Loucy (cell line): Measurements from ENCODE around the gene NHLH1.
"Not testable (repeated sequence)": the region's sequence is repeated elsewhere in the genome, so short reads cannot be mapped to it uniquely, and the experiment has no call there.

Source experiments
- H2AFZ ChIP-seq: fragments of 200-600 bp; sonication (generic); 2 replicates; pipeline ENCODE4 v1.6.0; 2016; ENCODE audit warnings: antibody characterized with exemption, mild to moderate bottlenecking, low read length, moderate library complexity
- H3F3A ChIP-seq: fragments of 200-600 bp; 2 replicates; pipeline ENCODE4 v1.6.0; 2016; ENCODE audit warnings: antibody characterized with exemption, low read depth, mild to moderate bottlenecking
- H3K27me3 ChIP-seq: fragments of 200-600 bp; sonication (generic); 2 replicates; pipeline ENCODE4 v1.6.1; 2014; ENCODE audit warnings: low read length, mild to moderate bottlenecking; ENCODE audit not compliant: insufficient read depth, poor library complexity, severe bottlenecking
- H3K36me3 ChIP-seq: fragments of 200-600 bp; sonication (generic); 2 replicates; pipeline ENCODE4 v1.6.1; 2016; ENCODE audit warnings: low read length; ENCODE audit not compliant: insufficient read depth
- H3K4me1 ChIP-seq: fragments of 200-600 bp; sonication (generic); 2 replicates; pipeline ENCODE4 v1.5.1; 2014; ENCODE audit warnings: low read length, mild to moderate bottlenecking; ENCODE audit not compliant: insufficient read depth, poor library complexity, severe bottlenecking
- H3K4me2 ChIP-seq: fragments of 200-600 bp; sonication (generic); 2 replicates; pipeline ENCODE4 v1.6.0; 2014; ENCODE audit warnings: antibody characterized with exemption, low read length, low read depth, mild to moderate bottlenecking; ENCODE audit not compliant: poor library complexity, severe bottlenecking
- H3K4me3 ChIP-seq: fragments of 200-600 bp; sonication (generic); 2 replicates; pipeline ENCODE4 v1.5.1; 2014; ENCODE audit warnings: low read length, mild to moderate bottlenecking, mixed read lengths; ENCODE audit not compliant: poor library complexity, severe bottlenecking
- H3K79me2 ChIP-seq: fragments of 200-600 bp; sonication (generic); 2 replicates; pipeline ENCODE4 v1.6.1; 2014; ENCODE audit warnings: low read length; ENCODE audit not compliant: insufficient read depth
- H3K9ac ChIP-seq: fragments of 200-600 bp; sonication (generic); 2 replicates; pipeline ENCODE4 v1.6.0; 2014; ENCODE audit warnings: mild to moderate bottlenecking, low read depth, low read length, moderate library complexity; ENCODE audit not compliant: poor library complexity, severe bottlenecking
- H3K9me2 ChIP-seq: fragments of 200-600 bp; sonication (generic); replicated peaks from 2 replicates; pipeline ENCODE4 v1.6.1; 2016; ENCODE audit warnings: low read depth, low read length, mixed read lengths
- H3K9me3 ChIP-seq: fragments of 200-600 bp; sonication (generic); 2 replicates; pipeline ENCODE4 v1.6.1; 2014; ENCODE audit warnings: mild to moderate bottlenecking, antibody characterized with exemption, low read length, low read depth; ENCODE audit not compliant: insufficient read depth
- H4K20me1 ChIP-seq: fragments of 200-600 bp; sonication (generic); 2 replicates; pipeline ENCODE4 v1.6.0; 2014; ENCODE audit warnings: antibody characterized with exemption, low read length, mild to moderate bottlenecking; ENCODE audit not compliant: insufficient read depth, poor library complexity, severe bottlenecking
- EZH2phosphoT487 ChIP-seq: fragments of 200-600 bp; IDR thresholded peaks from 2 replicates; pipeline ENCODE4 v1.6.1; 2018; ENCODE audit warnings: antibody characterized with exemption, mild to moderate bottlenecking, moderate library complexity, borderline replicate concordance
- TF ChIP-seq, protein P1 (sequence below): fragments of 200-600 bp; sonication (generic); conservative IDR thresholded peaks from 2 replicates; pipeline ENCODE4 v1.5.1; 2014; ENCODE audit warnings: mild to moderate bottlenecking, antibody characterized with exemption, low read length

NHLH1 gene

DNA sequence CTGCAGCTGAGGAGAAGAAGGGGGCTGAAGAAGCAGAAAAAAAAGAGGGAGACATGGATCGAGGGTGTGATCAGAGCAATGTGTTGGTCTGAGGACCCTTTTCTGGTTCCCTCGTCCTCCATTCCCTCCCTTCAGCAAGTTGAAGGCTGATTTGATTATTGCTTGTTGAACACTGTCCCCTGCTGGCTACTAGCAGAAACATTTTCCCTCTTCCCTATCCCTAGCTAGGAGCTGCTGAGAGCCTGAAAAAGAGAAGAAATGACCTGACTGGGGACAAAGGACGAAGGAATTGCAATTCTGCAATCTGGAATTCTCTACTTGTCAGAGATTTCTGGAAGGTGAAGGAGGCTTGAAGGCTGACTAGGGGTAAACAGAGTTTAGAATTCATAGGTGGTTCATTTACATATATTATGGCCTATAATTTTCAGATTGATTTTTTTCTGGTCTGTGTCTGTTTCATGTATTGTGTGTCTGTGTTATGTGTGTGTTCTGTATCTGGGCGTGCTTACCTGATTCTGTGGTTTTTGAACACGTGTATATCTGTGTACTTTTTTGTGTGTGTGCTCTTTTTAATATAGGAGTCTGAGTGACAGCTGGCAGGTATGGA lies 9.8 kb downstream of the NHLH1 start:
- H3K79me2 ChIP-seq = no peaks in the 10 kb centered on the region
- H4K20me1 ChIP-seq = no peaks in the 10 kb centered on the region
- peak overlapping the region; percentile 37 for H3K9ac ChIP-seq
- no peak overlapping the region for H3K4me3 ChIP-seq
- peak overlapping the region; percentile 39 for H3K4me2 ChIP-seq
- H3K4me1 ChIP-seq = no peaks in the 10 kb centered on the region
- no peaks in the 10 kb centered on the region for H3K9me2 ChIP-seq
- no peaks in the 10 kb centered on the region for H3K27me3 ChIP-seq
- no peaks in the 10 kb centered on the region for H3K9me3 ChIP-seq
- TF ChIP-seq, protein P1, sequence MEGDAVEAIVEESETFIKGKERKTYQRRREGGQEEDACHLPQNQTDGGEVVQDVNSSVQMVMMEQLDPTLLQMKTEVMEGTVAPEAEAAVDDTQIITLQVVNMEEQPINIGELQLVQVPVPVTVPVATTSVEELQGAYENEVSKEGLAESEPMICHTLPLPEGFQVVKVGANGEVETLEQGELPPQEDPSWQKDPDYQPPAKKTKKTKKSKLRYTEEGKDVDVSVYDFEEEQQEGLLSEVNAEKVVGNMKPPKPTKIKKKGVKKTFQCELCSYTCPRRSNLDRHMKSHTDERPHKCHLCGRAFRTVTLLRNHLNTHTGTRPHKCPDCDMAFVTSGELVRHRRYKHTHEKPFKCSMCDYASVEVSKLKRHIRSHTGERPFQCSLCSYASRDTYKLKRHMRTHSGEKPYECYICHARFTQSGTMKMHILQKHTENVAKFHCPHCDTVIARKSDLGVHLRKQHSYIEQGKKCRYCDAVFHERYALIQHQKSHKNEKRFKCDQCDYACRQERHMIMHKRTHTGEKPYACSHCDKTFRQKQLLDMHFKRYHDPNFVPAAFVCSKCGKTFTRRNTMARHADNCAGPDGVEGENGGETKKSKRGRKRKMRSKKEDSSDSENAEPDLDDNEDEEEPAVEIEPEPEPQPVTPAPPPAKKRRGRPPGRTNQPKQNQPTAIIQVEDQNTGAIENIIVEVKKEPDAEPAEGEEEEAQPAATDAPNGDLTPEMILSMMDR = peak; percentile 99
- no peak for TF ChIP-seq EZH2phosphoT487
- H3K36me3 ChIP-seq = no peaks in the 10 kb centered on the region
- peak overlapping the region; percentile 74 for H2AFZ ChIP-seq
- H3F3A ChIP-seq = no peaks in the 10 kb centered on the region

DNA sequence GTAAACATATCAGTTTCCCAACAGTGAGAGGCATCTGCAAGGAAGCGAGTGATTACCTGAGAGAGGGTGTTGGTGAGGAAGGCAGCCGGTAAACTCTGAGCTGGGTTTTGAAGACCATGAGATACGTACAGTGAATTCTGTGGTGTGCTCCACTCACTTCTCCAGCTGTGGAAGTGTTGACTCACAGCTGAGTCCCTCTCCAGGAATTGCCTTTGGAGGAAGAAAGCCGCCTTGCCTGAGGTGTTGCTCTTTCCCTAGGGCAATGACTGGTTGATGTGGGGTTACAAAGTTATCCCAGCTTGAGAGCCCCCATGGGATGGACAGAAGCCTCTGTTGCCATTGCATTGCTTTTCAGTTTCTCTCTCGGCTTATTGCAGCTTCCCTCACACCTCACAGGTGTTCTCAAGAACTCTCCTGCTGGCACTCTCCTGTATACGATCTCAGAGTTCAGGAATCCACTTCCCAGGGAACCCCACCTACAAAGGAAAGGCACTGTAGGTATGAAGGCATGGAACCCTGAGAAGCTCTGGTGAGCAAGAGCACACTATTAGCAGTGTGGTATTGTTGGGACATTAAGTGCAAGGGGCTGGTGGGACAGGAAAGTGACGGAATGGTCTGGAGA lies 10.8 kb downstream of the NHLH1 start:
- Histone ChIP-seq H3K9ac (no peak overlapping the region), H3K4me3 (no peak overlapping the region), H3K27me3 (no peaks in the 10 kb centered on the region), H2AFZ (no peak overlapping the region), H3K79me2 (no peaks in the 10 kb centered on the region), H3K36me3 (no peaks in the 10 kb centered on the region), H3F3A (no peaks in the 10 kb centered on the region), H3K9me3 (no peaks in the 10 kb centered on the region), H3K9me2 (no peaks in the 10 kb centered on the region), H3K4me2 (no peak overlapping the region), H4K20me1 (no peaks in the 10 kb centered on the region), H3K4me1 (no peaks in the 10 kb centered on the region)
- TF ChIP-seq, protein P1 = no peak
- no peak for TF ChIP-seq EZH2phosphoT487

DNA sequence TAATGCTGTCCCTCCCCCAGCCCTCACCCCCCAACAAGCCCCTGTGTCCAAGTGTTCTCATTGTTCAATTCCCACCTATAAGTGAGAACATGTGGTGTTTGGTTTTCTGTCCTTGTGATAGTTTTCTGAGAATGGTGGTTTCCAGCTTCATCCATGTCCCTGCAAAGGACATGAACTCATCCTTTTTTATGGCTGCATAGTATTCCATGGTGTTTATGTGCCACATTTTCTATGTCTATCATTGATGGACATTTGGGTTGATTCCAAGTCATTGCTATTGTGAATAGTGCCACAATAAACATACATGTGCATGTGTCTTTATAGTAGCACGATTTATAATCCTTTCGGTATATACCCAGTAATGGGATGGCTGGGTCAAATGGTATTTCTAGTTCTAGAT lies 17.9 kb downstream of the NHLH1 start:
- H3K27me3 ChIP-seq, H3K36me3 ChIP-seq, H3F3A ChIP-seq, H3K9me2 ChIP-seq, H3K9ac ChIP-seq, H3K79me2 ChIP-seq, H3K4me1 ChIP-seq, H3K4me3 ChIP-seq, H2AFZ ChIP-seq, H3K4me2 ChIP-seq, H3K9me3 ChIP-seq, H4K20me1 ChIP-seq: not testable (repeated sequence)

DNA sequence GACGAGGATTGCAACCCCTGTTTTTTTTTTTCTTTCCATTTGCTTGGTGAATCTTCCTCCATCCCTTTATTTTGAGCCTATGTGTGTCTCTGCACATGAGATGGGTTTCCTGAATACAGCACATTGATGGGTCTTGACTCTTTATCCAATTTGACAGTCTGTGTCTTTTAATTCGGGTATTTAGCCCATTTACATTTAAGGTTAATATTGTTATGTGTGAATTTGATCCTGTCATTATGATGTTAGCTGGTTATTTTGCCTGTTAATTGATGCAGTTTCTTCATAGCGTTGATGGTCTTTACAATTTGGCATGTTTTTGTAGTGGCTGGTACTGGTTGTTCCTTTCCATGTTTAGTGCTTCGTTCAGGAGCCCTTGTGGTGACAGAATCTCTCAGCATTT lies 21.5 kb downstream of the NHLH1 start:
- H3K27me3 ChIP-seq, H3K4me1 ChIP-seq, H4K20me1 ChIP-seq, H3K4me2 ChIP-seq, H2AFZ ChIP-seq, H3K79me2 ChIP-seq, H3K9me2 ChIP-seq, H3K4me3 ChIP-seq, H3F3A ChIP-seq, H3K9me3 ChIP-seq, H3K9ac ChIP-seq, H3K36me3 ChIP-seq: not testable (repeated sequence)
